Smooth muscle cell of bladder (primary cell): ENCODE measurements around the gene MRPL17. TPM values are rescaled to one million over a fixed set of nuclear protein-coding genes. Genes with fewer than 3 reads are reported as not detected.

ENCODE experiments used
- total RNA-seq: library from RNA; depleted of rRNA; stranded (reverse); fragments of >200 nt; gene quantifications from 2 replicates; pipeline ENCODE4 v1.2.3, GENCODE V29; 2014

Gene MRPL17
- 54.6 and 61.5 TPM in 2 replicates for total RNA-seq

DNA sequence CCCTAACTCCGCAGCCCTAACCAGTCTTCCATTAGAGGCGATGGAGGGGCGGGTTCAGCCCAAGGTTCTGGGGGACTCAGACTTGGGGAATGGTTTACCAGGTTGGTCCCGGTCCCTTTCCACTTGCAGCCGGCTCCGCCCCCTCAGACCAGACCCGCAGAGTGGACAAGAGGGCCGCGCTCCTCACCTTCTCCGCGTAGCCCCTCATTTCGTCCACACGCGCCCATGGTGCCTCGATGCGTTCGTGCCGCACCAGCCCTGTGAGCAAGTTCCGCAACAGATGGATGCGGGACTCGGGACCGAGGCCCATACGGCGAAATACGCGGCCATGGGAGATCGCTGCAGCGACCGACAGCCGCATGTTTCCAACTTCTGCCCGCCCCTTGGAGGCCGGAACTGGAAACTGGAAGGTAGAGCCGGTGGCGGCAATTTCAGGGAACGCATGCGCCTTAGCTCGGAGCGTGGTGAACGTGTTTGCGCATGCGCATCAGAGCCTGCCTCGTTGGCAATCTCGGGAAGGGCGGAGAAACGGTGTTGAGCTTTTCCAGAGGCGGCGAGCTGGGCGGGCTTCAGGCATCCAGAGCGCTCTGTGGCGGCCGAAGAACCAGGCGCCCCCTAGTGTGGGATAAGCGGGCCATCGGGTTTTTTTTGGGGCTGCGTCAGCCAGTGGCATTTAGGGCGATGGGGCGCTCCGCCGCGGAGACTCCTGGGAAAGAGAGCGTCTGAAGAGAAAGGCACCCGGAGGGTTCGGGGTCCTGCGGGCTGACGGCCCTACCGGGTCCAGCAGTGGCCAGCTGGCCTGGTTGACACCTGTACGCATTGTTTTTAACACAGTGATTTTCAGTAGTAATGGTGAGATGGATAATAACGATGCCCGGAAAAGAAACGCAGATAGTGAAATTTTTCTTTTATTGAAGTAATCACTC lies at the start of gene MRPL17:
MRPL17 (minus strand) TSS at position 405 of the 926 bp plus-strand sequence; CDS start at position 361, 44 bp downstream.

DNA sequence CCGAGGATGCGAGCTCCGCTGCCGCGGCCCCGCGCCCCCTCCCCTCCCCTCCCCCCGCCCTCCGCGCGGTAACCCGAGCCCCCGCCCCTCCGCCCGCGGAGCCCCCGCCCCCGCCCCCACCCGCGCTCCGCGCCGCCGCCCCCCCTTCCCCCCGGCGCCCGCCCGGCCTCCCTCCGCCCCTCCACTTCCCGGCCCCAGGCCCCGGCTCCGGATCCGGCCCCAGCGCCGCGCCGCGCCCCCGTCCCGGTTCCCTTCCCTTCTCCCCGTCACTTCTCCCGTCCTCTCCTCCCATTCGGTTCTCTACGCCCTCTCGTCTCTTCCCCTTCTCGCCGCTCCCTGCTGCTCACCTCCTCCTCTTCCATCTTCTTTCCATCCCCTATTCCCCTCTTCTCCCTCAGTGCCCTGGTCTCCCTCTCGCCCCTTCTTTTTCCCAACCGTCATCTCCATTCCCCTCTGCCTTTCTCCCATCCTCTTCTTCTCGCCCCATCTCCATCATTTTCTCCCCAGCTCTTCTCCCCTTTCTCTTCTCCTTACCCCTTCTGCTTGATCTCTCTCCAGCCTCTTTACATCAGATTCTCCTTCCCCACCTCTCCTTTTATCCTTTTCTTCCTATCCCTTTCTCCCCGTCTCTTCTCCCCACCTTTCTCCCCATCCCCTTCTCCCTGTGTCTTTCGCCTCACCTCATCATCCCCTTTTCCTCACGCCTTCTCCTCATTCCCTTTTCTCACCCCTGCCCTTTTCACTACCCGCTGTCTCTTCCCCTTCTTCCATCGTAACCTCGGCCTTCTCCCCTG lies 27.2 kb downstream of the MRPL17 start, which contains the start of gene DCHS1:
DCHS1 (minus strand) TSS at position 20 of the 794 bp plus-strand sequence. CDS start 14,196 bp downstream, outside the sequence.

Other genes starting within 250 kb of the MRPL17 start
- 0.43 and 0.46 TPM in 2 replicates for gene HPX, start 242.4 kb downstream of the MRPL17 start, total RNA-seq
- 12.2 and 18.2 TPM in 2 replicates for gene TRIM3, start 209.4 kb downstream of the MRPL17 start, total RNA-seq
- 59.4 and 60.3 TPM in 2 replicates for gene ARFIP2, start 202.0 kb downstream of the MRPL17 start, total RNA-seq
- 33.6 and 38.2 TPM in 2 replicates for gene TIMM10B, start 201.8 kb downstream of the MRPL17 start, total RNA-seq
- 5.3 and 8.0 TPM in 2 replicates for gene DNHD1, start 186.1 kb downstream of the MRPL17 start, total RNA-seq
- gene RRP8, start 79.7 kb downstream of the MRPL17 start, total RNA-seq: 7.7 and 10.1 TPM in 2 replicates
- gene ILK, start 79.6 kb downstream of the MRPL17 start, total RNA-seq: 144 and 175 TPM in 2 replicates
- 80.7 and 97.0 TPM in 2 replicates for gene TAF10, start 71.1 kb downstream of the MRPL17 start, total RNA-seq
- gene TPP1, start 63.9 kb downstream of the MRPL17 start, total RNA-seq: 42.2 and 101 TPM in 2 replicates
- gene DCHS1, start 27.5 kb downstream of the MRPL17 start, total RNA-seq: 2.0 and 5.2 TPM in 2 replicates
- gene OR2AG2, start 88.6 kb upstream of the MRPL17 start, total RNA-seq: under 0.01 TPM in 2 replicates
- not detected in 2 replicates for gene OR2AG1, start 99.7 kb upstream of the MRPL17 start, total RNA-seq
- 0.14 and 0.37 TPM in 2 replicates for gene OR6A2, start 116.3 kb upstream of the MRPL17 start, total RNA-seq
- gene OR10A5, start 162.3 kb upstream of the MRPL17 start, total RNA-seq: not detected in 2 replicates
- gene OR10A2, start 179.7 kb upstream of the MRPL17 start, total RNA-seq: not detected in 2 replicates
- gene OR10A4, start 193.3 kb upstream of the MRPL17 start, total RNA-seq: not detected in 2 replicates
- gene OR2D2, start 209.2 kb upstream of the MRPL17 start, total RNA-seq: 0.14 and 0.18 TPM in 2 replicates
- gene OR2D3, start 237.7 kb upstream of the MRPL17 start, total RNA-seq: not detected in 2 replicates
- 3.1 and 4.3 TPM in 2 replicates for gene ZNF215, start 243.1 kb upstream of the MRPL17 start, total RNA-seq